CD14-positive monocyte (primary cell): ENCODE measurements around the gene SMIM7. TPM values are rescaled to one million over a fixed set of nuclear protein-coding genes. Genes with fewer than 3 reads are reported as not detected.

ENCODE experiments used
- DNase-seq, 3 donors: peaks; one replicate each; pipeline ENCODE4 v3.0.0-alpha.2; 2011 to 2022
- H2AFZ ChIP-seq: 2 replicates; pipeline ENCODE4 v1.6.0; 2012; ENCODE audit warnings: mild to moderate bottlenecking, low read depth, low read length, inconsistent platforms; ENCODE audit not compliant: insufficient read depth, poor library complexity, severe bottlenecking
- H3K27ac ChIP-seq, 2 donors: 1 replicate in 1 of 2; 2 replicates in 1 of 2; pipeline ENCODE4 v1.5.1; 2012 to 2013; ENCODE audit warnings: low read length in 2 of 2, control low read depth in 1 of 2, inconsistent platforms in 1 of 2, low read depth in 1 of 2, mild to moderate bottlenecking in 1 of 2
- H3K27me3 ChIP-seq, 2 donors: one replicate each; pipeline versions ENCODE4 v1.6.0 to v1.6.1; 2011 to 2013; ENCODE audit warnings: low read length in 2 of 2; ENCODE audit not compliant: control insufficient read depth in 2 of 2, insufficient read depth in 2 of 2
- H3K36me3 ChIP-seq, 2 donors: replicated peaks in 1 of 2; 1 replicate in 1 of 2; 2 replicates in 1 of 2; pipeline versions ENCODE4 v1.5.1 to v1.6.1; 2012 to 2013; ENCODE audit warnings: low read length in 2 of 2, control low read depth in 1 of 2, inconsistent platforms in 1 of 2, mild to moderate bottlenecking in 1 of 2; ENCODE audit not compliant: insufficient read depth in 2 of 2, control insufficient read depth in 1 of 2
- H3K4me1 ChIP-seq, 2 donors: 1 replicate in 1 of 2; 2 replicates in 1 of 2; pipeline versions ENCODE4 v1.5.1 to v1.6.1; 2012 to 2013; ENCODE audit warnings: low read length in 2 of 2, control low read depth in 1 of 2, inconsistent platforms in 1 of 2, mild to moderate bottlenecking in 1 of 2, moderate library complexity in 1 of 2; ENCODE audit not compliant: insufficient read depth in 2 of 2, control insufficient read depth in 1 of 2
- H3K4me2 ChIP-seq: replicated peaks from 2 replicates; pipeline ENCODE3; 2012; ENCODE audit warnings: low read length, moderate library complexity, mild to moderate bottlenecking; ENCODE audit not compliant: poor library complexity, severe bottlenecking; ENCODE audit errors: extremely low read depth
- H3K4me3 ChIP-seq, 3 experiments: fragments of 200-600 bp in 1 of 3; sonication (generic) in 1 of 3; replicated peaks in 1 of 3; 1 replicate in 2 of 3; 2 replicates in 1 of 3; pipeline ENCODE4 v1.5.1; 2011 to 2013; ENCODE audit warnings: low read length in 3 of 3, mild to moderate bottlenecking in 3 of 3, control low read depth in 2 of 3, low read depth in 2 of 3, inconsistent platforms in 1 of 3, moderate library complexity in 1 of 3
- H3K79me2 ChIP-seq: 2 replicates; pipeline ENCODE4 v1.6.0; 2012; ENCODE audit warnings: mild to moderate bottlenecking, control low read depth, inconsistent platforms, low read length, moderate library complexity; ENCODE audit not compliant: insufficient read depth
- H3K9ac ChIP-seq: 2 replicates; pipeline ENCODE4 v1.6.0; 2017; ENCODE audit warnings: low read length, mild to moderate bottlenecking; ENCODE audit not compliant: insufficient read depth, poor library complexity, severe bottlenecking
- H3K9me3 ChIP-seq, 2 donors: replicated peaks in 1 of 2; 1 replicate in 1 of 2; 2 replicates in 1 of 2; pipeline versions ENCODE4 v1.5.1 to v1.6.1; 2012 to 2013; ENCODE audit warnings: low read length in 2 of 2, control low read depth in 1 of 2; ENCODE audit not compliant: control insufficient read depth in 1 of 2, insufficient read depth in 1 of 2
- H4K20me1 ChIP-seq: 2 replicates; pipeline ENCODE4 v1.6.0; 2012; ENCODE audit warnings: mild to moderate bottlenecking, low read length, control low read depth, moderate library complexity; ENCODE audit not compliant: insufficient read depth
- H3K27ac Mint-ChIP-seq, 7 donors: one replicate each; pipeline ENCODE4 v1.8.0; 2020; ENCODE audit warnings: mild to moderate bottlenecking in 7 of 7, mixed read lengths in 7 of 7, moderate library complexity in 6 of 7, inconsistent platforms in 2 of 7
- H3K27me3 Mint-ChIP-seq, 3 donors: one replicate each; pipeline ENCODE4 v1.8.0; 2021 to 2022; ENCODE audit warnings: low read depth in 3 of 3, mild to moderate bottlenecking in 3 of 3, mixed read lengths in 3 of 3, moderate library complexity in 3 of 3, inconsistent platforms in 1 of 3
- H3K36me3 Mint-ChIP-seq, 2 donors: one replicate each; pipeline ENCODE4 v1.8.0; 2020; ENCODE audit warnings: mixed read lengths in 2 of 2, inconsistent platforms in 1 of 2, mild to moderate bottlenecking in 1 of 2
- H3K4me1 Mint-ChIP-seq: one replicate; pipeline ENCODE4 v1.8.0; 2020; ENCODE audit warnings: mild to moderate bottlenecking, mixed read lengths
- H3K4me3 Mint-ChIP-seq, 2 donors: one replicate each; pipeline ENCODE4 v1.8.0; 2020; ENCODE audit warnings: mild to moderate bottlenecking in 2 of 2, mixed read lengths in 2 of 2, moderate library complexity in 1 of 2
- H3K9me3 Mint-ChIP-seq, 7 donors: one replicate each; pipeline ENCODE4 v1.8.0; 2020 to 2022; ENCODE audit warnings: mixed read lengths in 7 of 7, mild to moderate bottlenecking in 6 of 7, moderate library complexity in 6 of 7, inconsistent platforms in 2 of 7
- WGBS: methylation state at CpG from one replicate; pipeline ENCODE4 v1.1.5; 2013; ENCODE audit warnings: missing lambda C conversion rate; ENCODE audit not compliant: insufficient coverage; 5-methylcytosine and 5-hydroxymethylcytosine counted together
- intact Hi-C, 2 donors: fragments of 100-400 bp; cut with micrococcal nuclease; formaldehyde crosslinking; loops; one replicate each; pipeline versions ENCODE4 v1.15.0 to v1.15.1; 2023
- polyA plus RNA-seq, 3 donors: library from polyadenylated mRNA; depleted of rRNA in 1 of 3; unstranded in 2 of 3; stranded (reverse) in 1 of 3; fragments of 300-500 nt in 2 of 3; fragments of >200 nt in 1 of 3; fragmentation: Illumina TruSeq in 2 of 3; gene quantifications; 1 replicate in 2 of 3; 2 replicates in 1 of 3; pipeline ENCODE4 v1.2.3, GENCODE V29; 2012 to 2021
- TF ChIP-seq, protein P1 (sequence below): fragments of 200-600 bp; IDR thresholded peaks from one replicate; pipeline ENCODE4 v1.8.0; 2022; ENCODE audit warnings: antibody characterized with exemption, mild to moderate bottlenecking

The SMIM7 gene
- polyA plus RNA-seq, 3 donors = 65.5 to 91.7 (median 86.7) TPM

DNA sequence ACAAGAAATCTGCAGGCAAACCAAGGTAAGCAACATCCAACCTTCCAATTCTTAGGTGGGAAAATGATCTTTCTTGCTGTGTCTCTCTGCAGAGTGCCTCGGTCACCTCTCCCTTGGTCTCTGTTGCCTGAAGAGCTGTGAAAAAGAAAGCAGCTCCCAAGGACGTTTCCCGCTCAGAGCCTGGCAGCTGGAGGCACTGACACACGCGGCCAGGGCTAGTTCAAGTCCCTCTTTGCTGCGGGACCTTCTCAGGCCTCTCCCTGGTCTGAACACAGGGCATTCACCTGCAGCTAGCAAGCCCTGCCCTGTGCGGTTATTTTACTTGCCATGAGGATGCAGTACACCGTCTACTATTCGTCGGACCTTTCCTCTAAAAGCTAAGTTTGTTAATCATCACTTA lies 35.7 kb downstream of the SMIM7 start:
- peaks cover 23 to 31% of the 10 kb centered on the region in 2 donors for H3K36me3 Mint-ChIP-seq
- no peaks in the 10 kb centered on the region for H3K27me3 ChIP-seq
- intact Hi-C loops = no loop called here
- peaks cover 38% of the 10 kb centered on the region for H3K4me1 Mint-ChIP-seq
- H3K27ac Mint-ChIP-seq = peak overlapping the region in 1 of 7 donors; percentile 43
- TF ChIP-seq, protein P1, sequence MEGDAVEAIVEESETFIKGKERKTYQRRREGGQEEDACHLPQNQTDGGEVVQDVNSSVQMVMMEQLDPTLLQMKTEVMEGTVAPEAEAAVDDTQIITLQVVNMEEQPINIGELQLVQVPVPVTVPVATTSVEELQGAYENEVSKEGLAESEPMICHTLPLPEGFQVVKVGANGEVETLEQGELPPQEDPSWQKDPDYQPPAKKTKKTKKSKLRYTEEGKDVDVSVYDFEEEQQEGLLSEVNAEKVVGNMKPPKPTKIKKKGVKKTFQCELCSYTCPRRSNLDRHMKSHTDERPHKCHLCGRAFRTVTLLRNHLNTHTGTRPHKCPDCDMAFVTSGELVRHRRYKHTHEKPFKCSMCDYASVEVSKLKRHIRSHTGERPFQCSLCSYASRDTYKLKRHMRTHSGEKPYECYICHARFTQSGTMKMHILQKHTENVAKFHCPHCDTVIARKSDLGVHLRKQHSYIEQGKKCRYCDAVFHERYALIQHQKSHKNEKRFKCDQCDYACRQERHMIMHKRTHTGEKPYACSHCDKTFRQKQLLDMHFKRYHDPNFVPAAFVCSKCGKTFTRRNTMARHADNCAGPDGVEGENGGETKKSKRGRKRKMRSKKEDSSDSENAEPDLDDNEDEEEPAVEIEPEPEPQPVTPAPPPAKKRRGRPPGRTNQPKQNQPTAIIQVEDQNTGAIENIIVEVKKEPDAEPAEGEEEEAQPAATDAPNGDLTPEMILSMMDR = no peak
- H3K9ac ChIP-seq = no peak overlapping the region
- no peak overlapping the region for H3K4me3 Mint-ChIP-seq
- WGBS = 95% methylated on average over 10 of the region's 10 CpGs
- no peaks in the 10 kb centered on the region for H3K27me3 Mint-ChIP-seq
- peaks cover 85% of the 10 kb centered on the region for H4K20me1 ChIP-seq
- H2AFZ ChIP-seq = no peak overlapping the region
- no peaks in the 10 kb centered on the region for H3K9me3 Mint-ChIP-seq
- peaks cover 17 to 51% of the 10 kb centered on the region in 2 donors for H3K36me3 ChIP-seq
- H3K4me1 ChIP-seq = peaks cover 19 to 33% of the 10 kb centered on the region in 2 donors
- peak overlapping the region in 1 of 2 donors; percentile 15 for H3K27ac ChIP-seq
- no peaks in the 10 kb centered on the region for H3K9me3 ChIP-seq
- no peak overlapping the region for H3K4me2 ChIP-seq
- DNase-seq = no peak
- peaks cover 86% of the 10 kb centered on the region for H3K79me2 ChIP-seq
- no peak overlapping the region for H3K4me3 ChIP-seq

DNA sequence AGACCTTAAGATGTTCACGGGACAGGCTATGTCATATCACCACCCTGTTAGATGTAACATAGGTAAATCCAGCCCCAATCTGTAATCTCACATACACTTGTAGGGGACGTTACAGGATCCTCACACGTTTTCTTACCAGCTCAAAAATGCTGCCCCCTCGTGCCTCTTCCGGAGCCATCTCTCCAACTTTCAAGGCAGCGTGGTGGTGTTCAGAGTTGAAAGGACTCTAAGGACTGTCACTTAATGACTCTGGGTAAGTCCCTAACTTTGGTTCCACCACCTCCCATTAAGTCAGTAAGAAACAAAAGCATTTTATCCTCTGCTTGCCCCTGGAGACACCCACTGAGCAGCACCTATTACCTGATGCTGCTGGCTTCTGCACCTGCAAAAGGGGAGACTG lies 36.4 kb downstream of the SMIM7 start:
- TF ChIP-seq, protein P1 = no peak
- Histone ChIP-seq H3K27ac (no peak overlapping the region), H3K4me2 (no peak overlapping the region), H3K27me3 (no peaks in the 10 kb centered on the region), H4K20me1 (peaks cover 91% of the 10 kb centered on the region), H3K79me2 (peaks cover 93% of the 10 kb centered on the region), H3K36me3 (peaks cover 17 to 51% of the 10 kb centered on the region in 2 donors), H3K9me3 (no peaks in the 10 kb centered on the region), H3K4me1 (peaks cover 13 to 27% of the 10 kb centered on the region in 2 donors), H2AFZ (no peak overlapping the region), H3K9ac (no peak overlapping the region), H3K4me3 (no peak overlapping the region)
- Mint-ChIP-seq H3K27ac (peak overlapping the region in 2 of 7 donors; percentile 27 to 44), H3K4me1 (peaks cover 32% of the 10 kb centered on the region), H3K36me3 (peaks cover 23 to 33% of the 10 kb centered on the region in 2 donors), H3K27me3 (no peaks in the 10 kb centered on the region), H3K9me3 (no peaks in the 10 kb centered on the region), H3K4me3 (no peak overlapping the region)
- intact Hi-C loops = no loop called here
- DNase-seq = no peak
- WGBS = no CpG with 5 or more reads among the region's 6 CpGs
